ENCODE measurements around the gene CNPY2. TPM values are rescaled to one million over a fixed set of nuclear protein-coding genes. Genes with fewer than 3 reads are reported as not detected.

Gene CNPY2
- total and polyA plus RNA-seq, 2 of the 13 experiments (the other 11 are each of a cell fraction or from before 2014, with no cell fraction given): 285 to 356 TPM

DNA sequence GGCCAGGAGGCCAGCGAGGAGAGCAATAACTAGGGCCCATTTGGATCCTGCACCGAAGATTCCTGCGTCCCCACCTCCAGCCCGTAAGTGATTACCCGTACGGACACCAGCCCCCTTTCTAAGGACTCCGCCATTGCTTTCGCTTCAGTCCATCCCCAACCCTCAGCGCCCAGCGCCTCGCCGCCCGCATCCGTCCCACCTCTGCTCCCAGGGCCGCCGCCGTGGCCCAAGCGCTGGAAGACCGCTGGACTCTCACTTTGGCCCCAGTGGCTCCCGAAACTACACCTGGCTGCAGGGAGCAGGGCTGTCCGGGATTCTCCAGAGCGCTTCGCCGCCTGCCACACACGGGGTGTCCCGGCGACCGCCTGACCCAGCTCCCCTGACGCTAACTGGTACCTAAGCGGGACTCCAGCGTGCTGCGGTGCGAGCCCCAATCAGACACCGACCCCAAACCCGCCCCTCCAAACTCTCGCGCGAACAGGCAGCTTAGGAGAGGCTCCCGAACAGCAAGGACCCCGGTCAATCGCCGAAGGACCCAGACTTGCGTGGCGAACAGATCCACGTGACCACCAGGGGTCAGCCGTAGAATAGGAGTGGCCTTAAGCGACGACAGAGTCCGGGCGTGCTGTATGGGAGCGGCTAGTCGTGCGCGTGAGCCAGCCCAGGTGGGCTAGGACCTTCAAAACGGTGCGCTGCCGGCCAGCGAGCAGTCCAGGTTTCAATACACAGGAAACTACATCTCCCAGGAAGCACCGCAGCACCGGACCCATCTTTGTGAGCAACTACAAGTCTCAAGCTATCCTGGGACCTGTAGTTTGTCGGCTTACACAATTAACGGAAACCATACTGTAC is at the start of gene CNPY2 (continued):
- TF ChIP-seq SAP130 (CRISPR knock-in tag; IDR thresholded peaks at IDR 0.05; ENCODE audit: low read depth) (peak; percentile 93), ZNF607 (CRISPR knock-in tag; IDR thresholded peaks at IDR 0.05; ENCODE audit: borderline replicate concordance) (peak; percentile 83), RFXANK (CRISPR knock-in tag; IDR thresholded peaks at IDR 0.05) (peak; percentile 51; the same call in 1 of the 2 replicates), RORA (CRISPR knock-in tag; IDR thresholded peaks at IDR 0.05) (no peak), ZNF777 (CRISPR knock-in tag; IDR thresholded peaks at IDR 0.05) (no peak), CCAR2 (optimal IDR thresholded peaks at IDR 0.05; ENCODE audit: low read depth, low read length) (peak; percentile 76), PHB2 (IDR thresholded peaks at IDR 0.05; ENCODE audit: partially characterized antibody) (no peak), NPAS2 (CRISPR knock-in tag; IDR thresholded peaks at IDR 0.05; ENCODE audit: borderline replicate concordance) (no peak), NFKBIZ (CRISPR knock-in tag; IDR thresholded peaks at IDR 0.05) (no peak; the same call in 1 of the 2 replicates), ZNF441 (CRISPR knock-in tag; IDR thresholded peaks at IDR 0.05; ENCODE audit: borderline replicate concordance) (no peak; the same call in none of the 2 replicates), ESRRA (CRISPR knock-in tag; IDR thresholded peaks at IDR 0.05; ENCODE audit: low read depth) (peak; percentile 45; the same call in 1 of the 2 replicates), ZNF10 (CRISPR knock-in tag; IDR thresholded peaks at IDR 0.05; ENCODE audit: borderline replicate concordance, low read depth) (no peak)
- TF ChIP-seq, protein P1, sequence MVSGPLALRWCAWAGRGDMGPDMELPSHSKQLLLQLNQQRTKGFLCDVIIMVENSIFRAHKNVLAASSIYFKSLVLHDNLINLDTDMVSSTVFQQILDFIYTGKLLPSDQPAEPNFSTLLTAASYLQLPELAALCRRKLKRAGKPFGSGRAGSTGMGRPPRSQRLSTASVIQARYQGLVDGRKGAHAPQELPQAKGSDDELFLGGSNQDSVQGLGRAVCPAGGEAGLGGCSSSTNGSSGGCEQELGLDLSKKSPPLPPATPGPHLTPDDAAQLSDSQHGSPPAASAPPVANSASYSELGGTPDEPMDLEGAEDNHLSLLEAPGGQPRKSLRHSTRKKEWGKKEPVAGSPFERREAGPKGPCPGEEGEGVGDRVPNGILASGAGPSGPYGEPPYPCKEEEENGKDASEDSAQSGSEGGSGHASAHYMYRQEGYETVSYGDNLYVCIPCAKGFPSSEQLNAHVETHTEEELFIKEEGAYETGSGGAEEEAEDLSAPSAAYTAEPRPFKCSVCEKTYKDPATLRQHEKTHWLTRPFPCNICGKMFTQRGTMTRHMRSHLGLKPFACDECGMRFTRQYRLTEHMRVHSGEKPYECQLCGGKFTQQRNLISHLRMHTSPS (CRISPR knock-in tag; IDR thresholded peaks at IDR 0.05; ENCODE audit: low read depth): no peak
- TF ChIP-seq, protein P2, sequence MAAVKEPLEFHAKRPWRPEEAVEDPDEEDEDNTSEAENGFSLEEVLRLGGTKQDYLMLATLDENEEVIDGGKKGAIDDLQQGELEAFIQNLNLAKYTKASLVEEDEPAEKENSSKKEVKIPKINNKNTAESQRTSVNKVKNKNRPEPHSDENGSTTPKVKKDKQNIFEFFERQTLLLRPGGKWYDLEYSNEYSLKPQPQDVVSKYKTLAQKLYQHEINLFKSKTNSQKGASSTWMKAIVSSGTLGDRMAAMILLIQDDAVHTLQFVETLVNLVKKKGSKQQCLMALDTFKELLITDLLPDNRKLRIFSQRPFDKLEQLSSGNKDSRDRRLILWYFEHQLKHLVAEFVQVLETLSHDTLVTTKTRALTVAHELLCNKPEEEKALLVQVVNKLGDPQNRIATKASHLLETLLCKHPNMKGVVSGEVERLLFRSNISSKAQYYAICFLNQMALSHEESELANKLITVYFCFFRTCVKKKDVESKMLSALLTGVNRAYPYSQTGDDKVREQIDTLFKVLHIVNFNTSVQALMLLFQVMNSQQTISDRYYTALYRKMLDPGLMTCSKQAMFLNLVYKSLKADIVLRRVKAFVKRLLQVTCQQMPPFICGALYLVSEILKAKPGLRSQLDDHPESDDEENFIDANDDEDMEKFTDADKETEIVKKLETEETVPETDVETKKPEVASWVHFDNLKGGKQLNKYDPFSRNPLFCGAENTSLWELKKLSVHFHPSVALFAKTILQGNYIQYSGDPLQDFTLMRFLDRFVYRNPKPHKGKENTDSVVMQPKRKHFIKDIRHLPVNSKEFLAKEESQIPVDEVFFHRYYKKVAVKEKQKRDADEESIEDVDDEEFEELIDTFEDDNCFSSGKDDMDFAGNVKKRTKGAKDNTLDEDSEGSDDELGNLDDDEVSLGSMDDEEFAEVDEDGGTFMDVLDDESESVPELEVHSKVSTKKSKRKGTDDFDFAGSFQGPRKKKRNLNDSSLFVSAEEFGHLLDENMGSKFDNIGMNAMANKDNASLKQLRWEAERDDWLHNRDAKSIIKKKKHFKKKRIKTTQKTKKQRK (IDR thresholded peaks at IDR 0.05; ENCODE audit: low read length): no peak
- TF ChIP-seq, protein P3, sequence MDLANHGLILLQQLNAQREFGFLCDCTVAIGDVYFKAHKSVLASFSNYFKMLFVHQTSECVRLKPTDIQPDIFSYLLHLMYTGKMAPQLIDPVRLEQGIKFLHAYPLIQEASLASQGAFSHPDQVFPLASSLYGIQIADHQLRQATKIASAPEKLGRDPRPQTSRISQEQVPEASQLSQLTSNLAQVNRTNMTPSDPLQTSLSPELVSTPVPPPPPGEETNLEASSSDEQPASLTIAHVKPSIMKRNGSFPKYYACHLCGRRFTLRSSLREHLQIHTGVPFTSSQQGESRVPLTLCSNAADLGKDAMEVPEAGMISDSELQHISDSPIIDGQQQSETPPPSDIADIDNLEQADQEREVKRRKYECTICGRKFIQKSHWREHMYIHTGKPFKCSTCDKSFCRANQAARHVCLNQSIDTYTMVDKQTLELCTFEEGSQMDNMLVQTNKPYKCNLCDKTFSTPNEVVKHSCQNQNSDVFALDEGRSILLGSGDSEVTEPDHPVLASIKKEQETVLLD (CRISPR knock-in tag; IDR thresholded peaks at IDR 0.05; ENCODE audit: low read depth): no peak
- TF ChIP-seq, protein P4, sequence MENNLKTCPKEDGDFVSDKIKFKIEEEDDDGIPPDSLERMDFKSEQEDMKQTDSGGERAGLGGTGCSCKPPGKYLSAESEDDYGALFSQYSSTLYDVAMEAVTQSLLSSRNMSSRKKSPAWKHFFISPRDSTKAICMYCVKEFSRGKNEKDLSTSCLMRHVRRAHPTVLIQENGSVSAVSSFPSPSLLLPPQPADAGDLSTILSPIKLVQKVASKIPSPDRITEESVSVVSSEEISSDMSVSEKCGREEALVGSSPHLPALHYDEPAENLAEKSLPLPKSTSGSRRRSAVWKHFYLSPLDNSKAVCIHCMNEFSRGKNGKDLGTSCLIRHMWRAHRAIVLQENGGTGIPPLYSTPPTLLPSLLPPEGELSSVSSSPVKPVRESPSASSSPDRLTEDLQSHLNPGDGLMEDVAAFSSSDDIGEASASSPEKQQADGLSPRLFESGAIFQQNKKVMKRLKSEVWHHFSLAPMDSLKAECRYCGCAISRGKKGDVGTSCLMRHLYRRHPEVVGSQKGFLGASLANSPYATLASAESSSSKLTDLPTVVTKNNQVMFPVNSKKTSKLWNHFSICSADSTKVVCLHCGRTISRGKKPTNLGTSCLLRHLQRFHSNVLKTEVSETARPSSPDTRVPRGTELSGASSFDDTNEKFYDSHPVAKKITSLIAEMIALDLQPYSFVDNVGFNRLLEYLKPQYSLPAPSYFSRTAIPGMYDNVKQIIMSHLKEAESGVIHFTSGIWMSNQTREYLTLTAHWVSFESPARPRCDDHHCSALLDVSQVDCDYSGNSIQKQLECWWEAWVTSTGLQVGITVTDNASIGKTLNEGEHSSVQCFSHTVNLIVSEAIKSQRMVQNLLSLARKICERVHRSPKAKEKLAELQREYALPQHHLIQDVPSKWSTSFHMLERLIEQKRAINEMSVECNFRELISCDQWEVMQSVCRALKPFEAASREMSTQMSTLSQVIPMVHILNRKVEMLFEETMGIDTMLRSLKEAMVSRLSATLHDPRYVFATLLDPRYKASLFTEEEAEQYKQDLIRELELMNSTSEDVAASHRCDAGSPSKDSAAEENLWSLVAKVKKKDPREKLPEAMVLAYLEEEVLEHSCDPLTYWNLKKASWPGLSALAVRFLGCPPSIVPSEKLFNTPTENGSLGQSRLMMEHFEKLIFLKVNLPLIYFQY (CRISPR knock-in tag; IDR thresholded peaks at IDR 0.05; ENCODE audit: borderline replicate concordance): peak; percentile 89

All from HepG2 (cell line).